SIG-M5 (cell line): ENCODE measurements around the gene HIGD1B.

ENCODE experiments used
- DNase-seq: peaks from one replicate; lab custom pipeline; 2025; lab: John Stamatoyannopoulos, UW

The HIGD1B gene

DNA sequence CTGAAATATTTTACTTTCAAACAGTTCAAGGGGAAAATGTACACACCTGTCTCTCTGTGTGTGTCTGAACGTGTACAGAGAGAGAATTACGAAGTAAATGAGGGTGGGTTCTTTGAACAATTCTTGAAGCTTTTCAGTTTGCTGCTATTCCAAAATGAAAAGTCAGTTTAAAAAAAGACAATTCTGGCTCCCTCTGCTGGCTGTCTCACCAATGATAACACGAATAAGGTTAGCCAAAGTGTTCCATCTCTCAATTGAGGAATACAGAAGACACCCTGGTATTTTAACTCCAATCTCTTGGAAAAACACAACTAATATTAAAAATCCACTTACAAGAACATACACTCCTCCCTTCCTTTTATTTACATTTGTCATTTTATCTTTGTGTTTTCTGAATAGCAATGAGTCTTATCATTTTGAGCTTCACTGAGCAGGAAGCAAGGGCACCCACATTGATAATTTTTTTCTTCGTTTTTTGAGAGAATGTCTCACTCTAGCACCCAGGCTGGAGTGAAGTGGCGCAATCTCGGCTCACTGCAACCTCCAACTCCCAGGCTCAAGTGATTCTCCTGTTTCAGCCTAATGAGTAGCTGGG, 31.0 kb downstream of the HIGD1B start:
- DNase-seq, result no peak

DNA sequence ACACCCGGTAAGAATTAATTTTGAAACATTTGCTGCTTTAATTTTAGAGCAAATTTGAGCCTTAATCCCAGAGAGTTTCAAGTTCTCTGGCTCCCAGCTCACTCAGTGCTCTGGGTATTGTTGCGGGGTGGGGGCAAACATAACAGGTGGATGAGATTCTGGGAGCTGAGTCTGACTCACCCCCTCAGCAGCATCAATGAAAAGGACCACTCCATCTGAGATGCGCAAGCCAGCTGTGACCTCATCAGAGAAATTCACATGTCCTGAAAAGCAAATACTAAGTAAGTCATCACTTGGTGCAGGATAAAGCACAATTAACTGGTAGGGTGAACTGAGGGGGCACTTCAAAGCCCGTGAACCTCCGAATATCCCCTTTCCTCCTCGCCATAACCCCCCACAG, 31.7 kb downstream of the HIGD1B start:
- no peak for DNase-seq

DNA sequence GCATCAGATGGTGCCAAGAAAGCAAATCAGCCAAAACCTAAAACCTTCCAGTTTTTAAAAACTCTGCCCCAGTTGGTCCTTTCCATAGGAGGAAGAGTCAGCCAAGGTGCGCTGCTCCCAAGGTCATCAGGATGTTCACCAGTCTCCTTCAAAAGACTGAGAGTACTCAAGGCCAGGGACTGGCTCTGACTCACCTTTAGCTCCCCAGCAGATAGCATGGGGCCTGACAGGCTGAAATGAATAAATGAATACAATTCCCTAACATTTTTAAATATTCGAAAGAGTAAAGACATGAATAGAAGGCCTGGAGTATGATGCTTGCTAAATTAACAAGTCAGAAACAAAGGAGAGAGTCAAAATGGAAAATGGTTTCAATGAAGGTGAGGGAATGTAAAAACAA, 32.4 kb downstream of the HIGD1B start:
- DNase-seq, result no peak

DNA sequence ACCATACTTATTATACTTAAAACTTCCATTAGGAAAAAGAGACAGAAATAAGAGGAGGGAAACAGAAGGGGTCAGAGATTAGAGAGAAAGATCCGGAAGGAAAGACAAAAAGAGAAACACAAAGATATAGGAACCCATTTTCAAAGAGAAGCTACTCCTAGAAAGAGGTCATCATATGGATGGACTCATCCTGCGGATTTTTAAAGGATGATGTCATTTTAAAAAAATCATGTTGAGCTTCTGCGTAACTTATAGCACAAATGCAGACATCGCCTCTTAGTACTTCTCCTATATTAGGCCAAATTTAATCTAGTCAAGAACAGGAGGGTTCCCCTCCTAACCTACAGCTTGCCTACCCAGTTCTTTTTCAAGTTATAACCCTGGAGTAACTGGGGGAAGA, 33.5 kb downstream of the HIGD1B start:
- DNase-seq, result no peak

DNA sequence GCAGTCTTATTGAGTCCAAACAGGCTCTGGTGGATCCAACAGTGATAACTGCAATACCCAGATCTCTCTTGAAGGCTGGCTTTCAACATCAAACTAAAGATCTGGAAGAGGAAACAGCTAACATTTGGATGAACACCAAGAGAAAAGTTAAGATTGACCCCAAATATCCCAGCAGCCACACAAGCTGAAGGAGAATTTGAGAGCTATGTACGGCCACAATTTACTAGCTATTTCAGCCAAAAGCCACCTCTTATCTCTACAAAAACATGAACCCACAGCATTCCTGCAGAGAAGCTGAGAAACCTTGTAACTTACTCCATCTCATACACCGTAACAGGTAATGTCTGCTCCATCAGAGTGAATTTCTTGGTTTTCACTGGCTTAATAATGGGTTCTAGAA, 37.3 kb downstream of the HIGD1B start:
- DNase-seq, result no peak

DNA sequence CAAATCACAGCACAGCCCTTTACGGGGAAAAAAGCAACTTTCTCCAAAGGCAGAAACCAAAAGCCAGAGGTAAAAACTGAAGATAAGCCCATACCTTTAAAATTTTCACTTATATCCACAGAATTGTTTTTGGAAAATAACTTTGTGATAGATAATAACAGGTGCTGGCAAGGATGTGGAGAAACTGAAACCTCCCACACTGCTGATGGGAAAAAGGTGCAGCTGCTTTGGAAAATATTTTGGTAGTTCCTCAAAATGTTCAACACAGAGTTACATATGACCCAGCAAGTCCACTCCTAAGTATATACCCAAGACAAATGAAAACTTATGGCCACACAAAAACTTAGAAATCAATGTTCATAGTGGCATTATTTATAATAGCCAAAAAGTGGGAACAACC, 39.3 kb downstream of the HIGD1B start:
- DNase-seq, result no peak

DNA sequence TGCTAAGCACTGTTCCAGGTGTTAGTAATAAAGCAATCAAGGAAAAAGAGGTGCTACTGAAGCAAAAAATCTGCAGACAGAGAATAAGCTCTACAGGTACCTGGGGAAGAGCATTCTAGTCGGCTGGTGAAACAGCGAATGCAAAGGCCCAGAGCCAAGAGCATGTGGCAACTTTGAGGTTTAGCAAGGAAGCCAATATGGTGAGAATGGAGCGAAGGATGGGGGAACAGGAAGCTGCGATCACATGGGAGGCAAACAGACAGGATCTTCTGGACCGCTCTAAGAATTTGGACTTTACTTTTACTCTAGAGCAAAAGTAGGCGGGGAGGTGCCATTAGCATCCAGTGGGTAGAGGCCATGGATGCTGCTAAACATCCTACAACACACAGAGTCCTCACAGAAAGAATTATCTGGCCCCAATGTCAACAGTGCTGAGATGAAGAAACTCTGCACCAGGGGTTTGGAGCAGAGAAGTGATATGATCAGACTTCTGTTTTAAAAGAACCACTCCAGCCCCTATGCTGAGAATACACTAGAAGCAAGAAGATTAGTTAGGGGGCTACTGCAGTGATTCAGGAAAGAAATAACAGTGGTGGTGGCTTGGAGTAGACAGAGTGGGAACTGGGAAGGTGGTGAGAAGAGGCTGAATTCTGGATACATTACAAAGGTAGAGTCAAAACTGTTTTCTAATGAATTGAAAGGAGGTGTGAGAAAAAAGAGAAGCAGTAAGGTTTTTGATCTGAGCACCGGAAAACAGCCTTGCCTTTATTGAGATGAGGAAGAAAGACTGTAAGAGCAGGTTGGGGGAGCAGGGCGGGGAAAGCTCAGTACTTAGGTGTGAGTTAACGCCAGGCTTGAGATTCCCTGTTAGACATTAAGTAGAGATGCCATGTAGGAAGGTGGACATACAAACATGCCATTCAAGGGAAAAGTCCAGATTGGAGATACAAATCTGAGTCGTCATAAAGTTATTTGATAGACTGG, 40.6 kb downstream of the HIGD1B start:
- DNase-seq, result no peak

DNA sequence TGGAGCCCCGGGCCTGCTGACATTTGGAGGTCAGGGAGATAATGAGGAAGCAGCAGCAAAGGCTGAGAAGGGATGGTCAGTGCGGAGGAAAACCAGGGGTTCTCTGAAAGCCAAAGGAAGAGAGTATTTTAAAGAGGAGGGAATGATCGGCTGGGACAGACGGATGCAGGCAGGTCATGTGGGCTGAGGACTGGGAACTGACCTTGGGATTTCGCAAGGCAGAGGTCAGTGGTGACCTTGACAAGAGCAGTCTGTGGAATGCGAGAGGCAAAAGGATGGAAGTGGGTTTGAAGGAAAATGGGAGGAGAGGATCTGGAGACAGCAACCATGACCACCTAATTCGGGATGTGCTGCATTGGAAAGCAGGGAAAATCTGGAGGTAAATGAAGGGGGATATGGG, 41.3 kb downstream of the HIGD1B start:
- no peak for DNase-seq

DNA sequence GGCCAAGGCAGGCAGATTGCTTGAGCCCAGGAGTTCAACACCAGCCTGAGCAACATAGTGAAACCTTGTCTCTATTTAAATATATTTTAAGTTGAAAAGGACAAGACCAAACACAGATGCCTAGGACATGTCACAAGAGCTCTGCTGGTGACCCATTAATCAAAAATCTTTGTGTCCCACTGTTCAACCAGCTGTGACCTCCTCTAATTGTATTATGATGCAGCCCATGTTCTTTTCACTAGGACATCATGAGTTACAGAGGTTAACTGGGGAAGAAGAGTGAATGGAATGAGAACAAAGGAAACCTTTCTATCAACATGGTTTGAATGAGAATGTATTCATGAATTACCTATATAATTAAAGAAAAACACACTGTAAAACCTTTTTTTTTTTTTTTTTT, 44.6 kb downstream of the HIGD1B start:
- no peak for DNase-seq

DNA sequence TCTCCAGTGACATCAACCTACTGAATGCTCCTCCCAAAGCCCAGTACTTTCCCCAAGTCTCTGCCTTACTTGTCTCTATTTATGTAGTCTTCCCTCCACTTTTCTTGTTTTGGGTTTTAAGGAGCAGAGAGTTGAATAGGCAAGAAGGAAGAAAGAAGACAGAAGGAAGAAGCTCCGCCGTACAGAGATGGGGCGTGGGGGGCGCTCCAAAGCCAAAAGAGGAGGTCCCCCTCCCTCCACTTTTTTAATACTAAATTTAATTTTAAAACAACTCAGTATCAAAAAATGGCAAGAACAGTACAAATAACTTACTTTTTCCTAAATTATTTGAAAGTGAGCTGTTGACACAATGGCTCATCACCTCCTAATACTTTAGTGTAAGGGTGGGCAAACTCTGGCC, 47.0 kb downstream of the HIGD1B start:
- no peak for DNase-seq

DNA sequence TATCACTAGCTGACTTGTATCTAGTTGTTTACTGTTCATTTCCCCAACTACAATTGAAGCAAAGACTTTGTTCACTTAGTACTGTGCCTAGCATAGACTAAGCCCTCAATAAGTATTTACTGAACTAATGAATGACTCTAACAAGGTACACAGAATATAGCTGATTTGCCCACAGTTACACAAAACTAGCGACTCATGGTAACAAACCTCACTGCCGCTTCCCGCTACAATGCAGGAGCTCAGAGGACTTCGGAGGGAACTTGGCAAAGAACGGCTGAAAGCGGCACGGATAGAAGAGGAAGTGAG, 51.0 kb downstream of the HIGD1B start:
- DNase-seq, result peak; percentile 44

DNA sequence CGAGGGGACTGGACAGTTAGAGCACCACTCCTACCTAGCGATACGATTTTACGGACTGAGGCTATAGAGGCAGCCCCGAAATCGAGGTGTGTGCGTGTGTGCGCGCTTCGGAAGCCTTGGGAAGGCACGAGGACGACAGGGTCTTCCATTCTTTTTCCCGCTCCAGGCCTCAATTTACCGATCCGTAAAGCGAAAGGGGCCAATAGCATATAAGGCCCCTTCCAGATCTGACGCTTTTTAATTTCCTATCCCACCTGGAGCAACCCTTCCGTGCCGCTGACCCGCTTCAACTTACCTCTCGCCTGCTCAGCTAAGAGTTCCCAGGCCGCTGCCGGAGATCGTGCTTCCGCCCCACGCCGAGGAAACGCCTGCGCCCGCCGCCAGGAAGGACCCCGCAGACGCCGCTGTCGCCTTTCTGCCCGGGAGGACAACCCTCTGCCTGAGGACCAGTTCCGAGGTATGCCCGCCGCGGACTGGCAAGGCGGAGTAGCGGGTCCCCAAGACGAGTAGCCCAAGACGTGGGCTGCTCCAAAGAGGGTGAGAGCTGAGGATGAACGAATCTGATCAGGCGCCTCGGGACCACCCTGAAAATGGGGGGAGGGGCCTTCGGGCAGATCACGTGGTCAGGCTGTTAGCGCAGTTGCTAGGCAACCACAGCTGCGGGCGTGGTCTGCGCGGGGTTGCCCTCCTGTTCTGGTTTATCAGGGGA, 51.5 kb downstream of the HIGD1B start, which contains the start of gene EFTUD2:
Gene EFTUD2, minus strand, starts transcription at position 372 of the 709 bp plus-strand sequence. CDS start 4,924 bp downstream, outside the sequence.
- peak; percentile 62 for DNase-seq
